Erythroblast (primary cell): ENCODE data around the gene TAX1BP3.
A peak's percentile ranks its signal among the peaks of the same experiment; 100 is the strongest.

Source experiments
- DNase-seq, 2 experiments: peaks; one replicate each; lab custom pipeline; 2025; lab: John Stamatoyannopoulos, UW
- GATA1 ChIP-seq: IDR thresholded peaks from 2 replicates; pipeline ENCODE4 v1.6.1; 2011; ENCODE audit warnings: low read depth, mild to moderate bottlenecking, control low read depth, low read length, moderate library complexity
- POLR2A ChIP-seq: IDR thresholded peaks from 2 replicates; pipeline ENCODE4 v1.6.1; 2011; ENCODE audit warnings: mild to moderate bottlenecking, low read length

Gene TAX1BP3

GRCh38 chr17:3678095-3678820 lies 9.9 kb upstream of the TAX1BP3 start:
- TF ChIP-seq GATA1 (no peak), POLR2A (no peak)
- DNase-seq = no peak

GRCh38 chr17:3675886-3676285 lies 7.5 kb upstream of the TAX1BP3 start:
- no peak for TF ChIP-seq GATA1
- TF ChIP-seq POLR2A = no peak
- DNase-seq = no peak

- no peak for TF ChIP-seq POLR2A
- TF ChIP-seq GATA1 = no peak
- DNase-seq = no peak
These were observed 4.2 kb upstream of the TAX1BP3 start for GRCh38 chr17:3672571-3672970.

GRCh38 chr17:3669548-3669947 lies 1.2 kb upstream of the TAX1BP3 start:
- TF ChIP-seq GATA1 (no peak), POLR2A (no peak)
- peak in 1 of 2 experiments; percentile 43 for DNase-seq

- DNase-seq = no peak
- TF ChIP-seq POLR2A (no peak), GATA1 (no peak)
These were observed 638 bp upstream of the TAX1BP3 start for GRCh38 chr17:3669085-3669347.

GRCh38 chr17:3667366-3668278 lies 756 bp downstream of the TAX1BP3 start:
- TF ChIP-seq POLR2A (no peak), GATA1 (no peak)
- peak; percentile 82 to 88 for DNase-seq

GRCh38 chr17:3666516-3666915 lies 1.9 kb downstream of the TAX1BP3 start:
- no peak for TF ChIP-seq GATA1
- TF ChIP-seq POLR2A = no peak
- no peak for DNase-seq

- no peak for DNase-seq
- TF ChIP-seq GATA1 (no peak), POLR2A (no peak)
These were observed 2.5 kb downstream of the TAX1BP3 start for GRCh38 chr17:3665834-3666233.

- DNase-seq = no peak
- no peak for TF ChIP-seq POLR2A
- TF ChIP-seq GATA1 = no peak
These were observed 5.0 kb downstream of the TAX1BP3 start for GRCh38 chr17:3663102-3664011.

- DNase-seq = no peak
- TF ChIP-seq GATA1 = no peak
- TF ChIP-seq POLR2A = no peak
These were observed 8.0 kb downstream of the TAX1BP3 start for GRCh38 chr17:3660311-3660891.

- DNase-seq = no peak
These were observed 8.8 kb downstream of the TAX1BP3 start for GRCh38 chr17:3659541-3660111.

GRCh38 chr17:3658784-3659449 lies 9.5 kb downstream of the TAX1BP3 start:
- no peak for DNase-seq
- no peak for TF ChIP-seq POLR2A
- no peak for TF ChIP-seq GATA1

More at GRCh38 chr17:3659541-3660111, 8.8 kb downstream of the TAX1BP3 start:
- TF ChIP-seq GATA1 (no peak), POLR2A (no peak)
